ENCODE measurements around the gene SIRPB2.

DNA sequence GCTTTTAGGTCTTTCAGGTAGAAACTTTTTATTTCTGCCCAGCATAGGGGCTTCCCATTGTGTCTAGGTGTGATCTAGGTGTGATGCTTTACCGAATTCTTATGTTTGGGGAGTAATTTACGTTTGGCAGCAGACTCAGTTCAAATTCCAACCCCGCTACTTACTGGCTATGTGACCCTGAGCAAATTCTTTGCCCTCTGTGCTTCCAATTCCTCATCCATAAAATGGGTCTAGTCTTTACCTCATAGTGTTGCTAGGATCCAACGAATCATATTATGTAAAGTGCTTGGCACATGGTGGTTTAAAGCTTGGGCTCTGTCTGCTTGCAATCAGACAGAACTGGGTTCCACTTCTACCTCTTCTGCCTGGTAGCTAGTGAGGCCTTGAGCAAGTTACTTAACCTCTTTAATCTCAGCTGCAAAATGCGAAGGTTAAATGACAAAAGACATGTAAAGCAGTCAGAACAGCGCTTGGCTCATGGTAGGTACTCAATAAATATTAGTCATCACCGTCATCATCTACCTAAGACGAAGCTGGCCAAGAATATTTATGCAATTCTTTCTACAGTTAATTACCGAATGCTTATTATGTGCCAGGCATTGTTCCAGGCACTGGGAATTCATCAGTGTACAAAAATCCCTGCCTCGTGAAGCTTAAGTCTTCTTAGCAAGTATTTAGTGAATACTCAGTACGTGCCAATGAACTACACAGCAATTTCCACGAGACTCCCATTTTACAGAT is 25.6 kb downstream of the SIRPB2 start:
- TF ChIP-seq, protein P1, sequence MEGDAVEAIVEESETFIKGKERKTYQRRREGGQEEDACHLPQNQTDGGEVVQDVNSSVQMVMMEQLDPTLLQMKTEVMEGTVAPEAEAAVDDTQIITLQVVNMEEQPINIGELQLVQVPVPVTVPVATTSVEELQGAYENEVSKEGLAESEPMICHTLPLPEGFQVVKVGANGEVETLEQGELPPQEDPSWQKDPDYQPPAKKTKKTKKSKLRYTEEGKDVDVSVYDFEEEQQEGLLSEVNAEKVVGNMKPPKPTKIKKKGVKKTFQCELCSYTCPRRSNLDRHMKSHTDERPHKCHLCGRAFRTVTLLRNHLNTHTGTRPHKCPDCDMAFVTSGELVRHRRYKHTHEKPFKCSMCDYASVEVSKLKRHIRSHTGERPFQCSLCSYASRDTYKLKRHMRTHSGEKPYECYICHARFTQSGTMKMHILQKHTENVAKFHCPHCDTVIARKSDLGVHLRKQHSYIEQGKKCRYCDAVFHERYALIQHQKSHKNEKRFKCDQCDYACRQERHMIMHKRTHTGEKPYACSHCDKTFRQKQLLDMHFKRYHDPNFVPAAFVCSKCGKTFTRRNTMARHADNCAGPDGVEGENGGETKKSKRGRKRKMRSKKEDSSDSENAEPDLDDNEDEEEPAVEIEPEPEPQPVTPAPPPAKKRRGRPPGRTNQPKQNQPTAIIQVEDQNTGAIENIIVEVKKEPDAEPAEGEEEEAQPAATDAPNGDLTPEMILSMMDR (conservative IDR thresholded peaks at IDR 0.05 in 1 of 2, IDR thresholded peaks at IDR 0.05 in 1 of 2; ENCODE audit: low read depth in 1 of 2, low read length in 2 of 2) = no peak
- TF ChIP-seq EZH2 (IDR thresholded peaks at IDR 0.05; ENCODE audit: low read length, missing control alignments) = no peak

All from fibroblast of lung (primary cell).